Stimulated activated CD8-positive, alpha-beta memory T cell treated with anti-CD3 and anti-CD28 coated beads, Interleukin-2, amount 100 ng/mL, for 1 hour (primary cell): Measurements from ENCODE around the gene ADAM11.

Source experiments
- DNase-seq, 2 donors: peaks; one replicate each; pipeline ENCODE4 v3.0.0-alpha.2; 2020; ENCODE audit warnings: low read depth in 2 of 2

Gene ADAM11

GRCh38 chr17:44831371-44831770 is 72.6 kb downstream of the ADAM11 start:
- DNase-seq = no peak
